Amniotic epithelial cell (primary cell): ENCODE measurements around the gene PPP5C.

Source experiments
- DNase-seq: peaks from one replicate; pipeline ENCODE4 v3.0.0-alpha.2; 2010; ENCODE audit warnings: low read depth

PPP5C gene

GRCh38 chr19:46330319-46330918, 16.5 kb upstream of the PPP5C start:
- DNase-seq: no peak

GRCh38 chr19:46337487-46337886, 9.4 kb upstream of the PPP5C start:
- no peak for DNase-seq

GRCh38 chr19:46339446-46339845, 7.4 kb upstream of the PPP5C start:
- DNase-seq: no peak

- no peak for DNase-seq
These were observed 6.7 kb upstream of the PPP5C start for GRCh38 chr19:46340051-46340659.

- DNase-seq: no peak
These were observed 5.0 kb upstream of the PPP5C start for GRCh38 chr19:46341937-46342336.

GRCh38 chr19:46344363-46344762, 2.5 kb upstream of the PPP5C start:
- no peak for DNase-seq

- no peak for DNase-seq
These were observed 1.7 kb upstream of the PPP5C start for GRCh38 chr19:46345157-46345556.

- no peak for DNase-seq
These were observed 641 bp downstream of the PPP5C start for GRCh38 chr19:46347572-46347883.

GRCh38 chr19:46347985-46348384, 1.1 kb downstream of the PPP5C start:
- no peak for DNase-seq

- DNase-seq: no peak
These were observed 2.6 kb downstream of the PPP5C start for GRCh38 chr19:46349311-46349993.

GRCh38 chr19:46350029-46350757, 3.3 kb downstream of the PPP5C start:
- no peak for DNase-seq

GRCh38 chr19:46350758-46351159, 3.9 kb downstream of the PPP5C start:
- no peak for DNase-seq

GRCh38 chr19:46351241-46352041, 4.6 kb downstream of the PPP5C start:
- DNase-seq: peak; percentile 46

- no peak for DNase-seq
These were observed 7.0 kb downstream of the PPP5C start for GRCh38 chr19:46353730-46354528.

GRCh38 chr19:46355234-46356148, 8.6 kb downstream of the PPP5C start:
- no peak for DNase-seq

GRCh38 chr19:46356149-46357055, 9.5 kb downstream of the PPP5C start:
- DNase-seq: no peak

- no peak for DNase-seq
These were observed 11.1 kb downstream of the PPP5C start for GRCh38 chr19:46357846-46358583.

GRCh38 chr19:46361915-46362314, 15.0 kb downstream of the PPP5C start:
- peak; percentile 47 for DNase-seq
